Smooth muscle cell (in vitro differentiated cells): ENCODE data around the gene PRRG3. TPM values are rescaled to one million over a fixed set of nuclear protein-coding genes. Genes with fewer than 3 reads are reported as not detected.
A peak's percentile ranks its signal among the peaks of the same experiment; 100 is the strongest.

ENCODE experiments used
- DNase-seq: peaks from one replicate; lab custom pipeline; 2025; ENCODE audit not compliant: unreplicated experiment; lab: John Stamatoyannopoulos, UW
- H2AFZ ChIP-seq: fragments of 200-600 bp; sonication (generic); 2 replicates; pipeline ENCODE4 v1.6.0; 2016; ENCODE audit warnings: antibody characterized with exemption, low read depth, mild to moderate bottlenecking
- H3F3A ChIP-seq: fragments of 200-600 bp; sonication (generic); 2 replicates; pipeline ENCODE4 v1.6.0; 2017; ENCODE audit warnings: antibody characterized with exemption, low read depth
- H3K27ac ChIP-seq: fragments of 200-600 bp; sonication (generic); 2 replicates; pipeline ENCODE4 v1.5.1; 2016; ENCODE audit warnings: low read depth, mild to moderate bottlenecking
- H3K27me3 ChIP-seq: fragments of 200-600 bp; sonication (generic); 2 replicates; pipeline ENCODE4 v1.6.1; 2016; ENCODE audit warnings: low read depth, mild to moderate bottlenecking
- H3K36me3 ChIP-seq: fragments of 200-600 bp; sonication (generic); 2 replicates; pipeline ENCODE4 v1.5.1; 2016; ENCODE audit warnings: low read depth
- H3K4me1 ChIP-seq: fragments of 200-600 bp; sonication (generic); 2 replicates; pipeline ENCODE4 v1.5.1; 2016; ENCODE audit warnings: low read depth
- H3K4me2 ChIP-seq: fragments of 200-600 bp; sonication (generic); 2 replicates; pipeline ENCODE4 v1.6.0; 2016; ENCODE audit warnings: mild to moderate bottlenecking
- H3K4me3 ChIP-seq: fragments of 200-600 bp; sonication (generic); 2 replicates; pipeline ENCODE4 v1.5.1; 2016; ENCODE audit warnings: mild to moderate bottlenecking
- H3K79me2 ChIP-seq: fragments of 200-600 bp; sonication (generic); 2 replicates; pipeline ENCODE4 v1.6.0; 2016; ENCODE audit warnings: low read depth, mild to moderate bottlenecking
- H3K9ac ChIP-seq: fragments of 200-600 bp; sonication (generic); 2 replicates; pipeline ENCODE4 v1.6.0; 2016; ENCODE audit warnings: low read depth
- H3K9me3 ChIP-seq: fragments of 200-600 bp; sonication (generic); replicated peaks from 2 replicates; pipeline ENCODE4 v1.5.1; 2016; ENCODE audit warnings: low read depth
- H4K20me1 ChIP-seq: fragments of 200-600 bp; sonication (generic); 2 replicates; pipeline ENCODE4 v1.6.0; 2016; ENCODE audit warnings: low read depth
- WGBS: methylation state at CpG from one replicate; pipeline ENCODE4 v1.1.7; 2016; ENCODE audit warnings: low lambda C conversion rate; 5-methylcytosine and 5-hydroxymethylcytosine counted together
- polyA plus RNA-seq: library from polyadenylated mRNA; unstranded; fragments of >200 nt; fragmentation: Nextera tagmentation; extraction: Ambion mirVana; gene quantifications from 2 replicates; pipeline ENCODE4 v1.2.1, GENCODE V29; 2016
- total RNA-seq: library from RNA; depleted of rRNA; stranded (reverse); fragments of >200 nt; gene quantifications from 2 replicates; pipeline ENCODE4 v1.2.3, GENCODE V29; 2014
- TF ChIP-seq, protein P1 (sequence below): fragments of 200-600 bp; sonication (generic); IDR thresholded peaks from 2 replicates; pipeline ENCODE4 v1.5.1; 2017; ENCODE audit warnings: borderline replicate concordance, mild to moderate bottlenecking, antibody characterized with exemption; ENCODE audit not compliant: insufficient read depth, poor library complexity, severe bottlenecking

PRRG3 gene
- total and polyA plus RNA-seq, 2 experiments from 2014 or later, result 0.67 to 2.6 TPM

DNA sequence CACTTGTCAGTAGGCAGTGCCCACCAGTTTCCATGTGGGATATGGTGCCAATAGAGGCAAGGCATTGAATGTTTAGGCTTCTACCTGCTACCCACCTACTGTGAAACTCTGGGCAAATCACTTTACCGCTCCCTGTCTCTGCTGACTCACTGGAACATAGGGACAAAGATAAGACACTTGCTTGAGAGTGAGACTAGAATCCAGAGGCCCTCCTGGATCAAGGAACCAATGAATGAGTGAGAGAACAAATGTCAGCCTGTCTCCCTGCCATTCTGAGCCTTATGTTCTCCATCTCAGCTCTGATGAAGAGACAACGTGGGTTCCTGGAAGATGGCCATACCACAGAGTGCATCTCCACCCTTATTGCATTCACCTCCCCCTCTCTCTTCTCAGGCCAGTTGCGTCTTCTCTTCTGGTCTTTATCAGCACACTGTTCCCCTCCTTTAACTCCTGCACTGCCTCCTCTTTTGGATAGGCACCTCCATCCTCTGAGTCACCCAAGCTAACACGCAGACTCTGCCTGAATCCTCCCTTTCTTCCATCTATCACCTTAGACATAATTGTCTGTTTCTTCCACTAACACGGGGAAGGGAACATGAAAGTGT, 15.4 kb upstream of the PRRG3 start:
- H3K9me3 ChIP-seq, result no peaks in the 10 kb centered on the region
- H4K20me1 ChIP-seq, result no peaks in the 10 kb centered on the region
- H3K4me1 ChIP-seq, result no peaks in the 10 kb centered on the region
- no peaks in the 10 kb centered on the region for H3K36me3 ChIP-seq
- TF ChIP-seq, protein P1, sequence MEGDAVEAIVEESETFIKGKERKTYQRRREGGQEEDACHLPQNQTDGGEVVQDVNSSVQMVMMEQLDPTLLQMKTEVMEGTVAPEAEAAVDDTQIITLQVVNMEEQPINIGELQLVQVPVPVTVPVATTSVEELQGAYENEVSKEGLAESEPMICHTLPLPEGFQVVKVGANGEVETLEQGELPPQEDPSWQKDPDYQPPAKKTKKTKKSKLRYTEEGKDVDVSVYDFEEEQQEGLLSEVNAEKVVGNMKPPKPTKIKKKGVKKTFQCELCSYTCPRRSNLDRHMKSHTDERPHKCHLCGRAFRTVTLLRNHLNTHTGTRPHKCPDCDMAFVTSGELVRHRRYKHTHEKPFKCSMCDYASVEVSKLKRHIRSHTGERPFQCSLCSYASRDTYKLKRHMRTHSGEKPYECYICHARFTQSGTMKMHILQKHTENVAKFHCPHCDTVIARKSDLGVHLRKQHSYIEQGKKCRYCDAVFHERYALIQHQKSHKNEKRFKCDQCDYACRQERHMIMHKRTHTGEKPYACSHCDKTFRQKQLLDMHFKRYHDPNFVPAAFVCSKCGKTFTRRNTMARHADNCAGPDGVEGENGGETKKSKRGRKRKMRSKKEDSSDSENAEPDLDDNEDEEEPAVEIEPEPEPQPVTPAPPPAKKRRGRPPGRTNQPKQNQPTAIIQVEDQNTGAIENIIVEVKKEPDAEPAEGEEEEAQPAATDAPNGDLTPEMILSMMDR, result no peak
- H3K9ac ChIP-seq, result no peak overlapping the region
- H3F3A ChIP-seq, result no peaks in the 10 kb centered on the region
- DNase-seq, result no peak
- no peak overlapping the region for H3K27ac ChIP-seq
- 52% methylated on average over 5 of the region's 5 CpGs for WGBS
- H3K4me3 ChIP-seq, result no peak overlapping the region
- H3K27me3 ChIP-seq, result no peaks in the 10 kb centered on the region
- H3K79me2 ChIP-seq, result no peaks in the 10 kb centered on the region
- H3K4me2 ChIP-seq, result no peak overlapping the region
- no peak overlapping the region for H2AFZ ChIP-seq

DNA sequence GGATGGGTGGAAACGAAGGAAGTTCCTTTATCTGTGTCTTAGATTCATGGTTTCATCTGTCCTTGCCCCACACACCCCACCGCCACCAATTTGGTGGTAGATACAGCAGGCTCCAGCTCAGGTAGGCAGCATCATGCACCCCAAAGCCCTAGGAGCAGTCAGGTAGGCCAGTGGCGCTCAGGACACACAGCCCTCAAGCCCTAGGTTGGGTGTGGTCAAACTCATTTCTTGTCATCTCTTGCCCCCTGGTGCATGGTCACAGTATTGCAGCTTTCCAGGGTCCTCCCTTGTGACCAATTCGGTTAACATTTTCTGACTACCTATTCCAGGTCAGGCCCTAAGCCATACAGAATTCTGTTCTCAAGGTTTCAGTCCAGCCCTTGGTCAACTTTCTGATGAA, 14.5 kb upstream of the PRRG3 start:
- Histone ChIP-seq H3K4me2 (no peak overlapping the region), H3F3A (no peaks in the 10 kb centered on the region), H3K36me3 (no peaks in the 10 kb centered on the region), H3K4me3 (no peak overlapping the region), H4K20me1 (no peaks in the 10 kb centered on the region), H3K27me3 (no peaks in the 10 kb centered on the region), H3K27ac (no peak overlapping the region), H3K9ac (no peak overlapping the region), H3K79me2 (no peaks in the 10 kb centered on the region), H2AFZ (no peak overlapping the region), H3K4me1 (no peaks in the 10 kb centered on the region), H3K9me3 (no peaks in the 10 kb centered on the region)
- WGBS, result 54% methylated on average over 4 of the region's 4 CpGs
- TF ChIP-seq, protein P1, result peak; percentile 66
- DNase-seq, result peak; percentile 1

DNA sequence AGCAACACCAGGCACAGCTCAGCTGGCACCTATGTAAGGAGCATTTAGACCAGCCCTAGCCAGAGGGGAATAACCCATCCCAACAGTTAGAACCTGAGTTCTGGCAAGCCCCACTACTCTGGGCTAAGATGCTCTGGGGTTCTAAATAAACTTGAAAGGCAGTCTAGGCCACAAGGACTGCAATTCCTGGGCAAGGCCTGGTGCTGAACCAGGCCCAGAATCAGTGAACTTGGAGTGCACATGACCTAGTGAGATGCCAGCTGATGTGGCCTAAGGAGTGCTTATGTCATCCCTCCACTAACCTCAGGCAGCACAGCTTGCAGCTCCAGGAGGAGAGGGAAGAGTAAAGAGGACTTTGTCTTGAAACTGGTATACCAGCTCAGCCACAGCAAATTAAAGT, 7.6 kb upstream of the PRRG3 start:
- Histone ChIP-seq H3K4me1 (no peaks in the 10 kb centered on the region), H3F3A (no peaks in the 10 kb centered on the region), H3K4me3 (no peak overlapping the region), H3K79me2 (no peaks in the 10 kb centered on the region), H3K9ac (no peak overlapping the region), H3K9me3 (no peaks in the 10 kb centered on the region), H2AFZ (no peak overlapping the region), H3K27me3 (no peaks in the 10 kb centered on the region), H3K4me2 (no peak overlapping the region), H3K27ac (no peak overlapping the region), H3K36me3 (no peaks in the 10 kb centered on the region), H4K20me1 (no peaks in the 10 kb centered on the region)
- no peak for DNase-seq
- TF ChIP-seq, protein P1, result no peak

DNA sequence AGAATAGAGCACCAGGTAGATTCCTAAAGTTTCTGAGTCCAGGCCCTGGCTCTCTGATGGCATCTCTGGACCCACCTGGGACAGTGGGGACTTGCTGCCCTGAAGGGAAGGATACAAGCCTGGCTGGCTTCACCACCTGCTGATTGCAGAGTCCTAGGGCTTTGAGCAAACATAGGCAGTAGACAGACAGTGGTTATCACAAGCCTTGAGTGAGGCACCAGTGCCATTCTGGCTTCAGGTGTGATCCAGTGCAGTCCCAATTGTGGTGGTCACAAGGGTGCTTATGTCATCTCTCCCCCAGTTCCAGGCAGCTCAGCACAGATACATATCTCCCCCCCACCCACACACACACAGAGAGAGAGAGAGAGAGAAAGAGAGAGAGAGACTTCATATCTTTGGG, 6.6 kb upstream of the PRRG3 start:
- Histone ChIP-seq H3K27me3 (no peaks in the 10 kb centered on the region), H3K27ac (no peak overlapping the region), H4K20me1 (no peaks in the 10 kb centered on the region), H2AFZ (no peak overlapping the region), H3K79me2 (no peaks in the 10 kb centered on the region), H3K36me3 (no peaks in the 10 kb centered on the region), H3K4me3 (no peak overlapping the region), H3K9ac (no peak overlapping the region), H3K4me1 (no peaks in the 10 kb centered on the region), H3K9me3 (no peaks in the 10 kb centered on the region), H3F3A (no peaks in the 10 kb centered on the region), H3K4me2 (no peak overlapping the region)
- TF ChIP-seq, protein P1, result no peak
- no peak for DNase-seq
